Astrocyte (in vitro differentiated cells and primary cell): ENCODE data around the gene ABCC8.

Experiments used
- CTCF ChIP-seq: IDR thresholded peaks from 2 replicates; pipeline ENCODE4 v1.5.1; 2011; ENCODE audit warnings: low read depth, mild to moderate bottlenecking, inconsistent platforms, low read length, moderate library complexity; ENCODE audit not compliant: insufficient read depth
- EZH2 ChIP-seq: IDR thresholded peaks from 2 replicates; pipeline ENCODE4 v1.6.1; 2012; ENCODE audit warnings: mild to moderate bottlenecking, low read length, inconsistent platforms; ENCODE audit not compliant: insufficient read depth

GRCh38 chr11:17408026-17408425, 68.6 kb downstream of the ABCC8 start:
- no peak for TF ChIP-seq CTCF
- no peak for TF ChIP-seq EZH2
